ENCODE results near the gene SLC9A4.
"Not testable (repeated sequence)": the region's sequence is repeated elsewhere in the genome, so short reads cannot be mapped to it uniquely, and the experiment has no call there.

SLC9A4 gene

DNA sequence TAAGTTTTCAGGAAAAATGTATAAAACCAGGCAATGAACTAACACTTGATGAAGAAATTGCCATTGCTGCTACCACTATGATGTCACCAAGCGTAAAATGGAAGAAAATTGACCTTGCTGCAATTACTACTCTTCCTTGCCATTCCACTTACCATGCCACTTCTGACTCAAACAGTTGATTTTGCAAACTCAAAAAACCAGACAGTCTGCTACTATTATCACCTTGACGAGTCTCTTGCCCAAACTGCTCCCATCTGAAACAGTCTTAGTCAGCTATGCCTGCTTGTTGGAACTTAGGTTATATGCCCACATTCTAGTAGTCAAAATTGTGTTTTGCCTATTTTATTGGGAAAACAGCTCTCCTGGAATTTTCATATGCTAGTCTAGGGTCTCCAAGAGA, 74.4 kb downstream of the SLC9A4 start:
- no peak for DNase-seq (ENCODE audit: low read depth in 2 of 2)

DNA sequence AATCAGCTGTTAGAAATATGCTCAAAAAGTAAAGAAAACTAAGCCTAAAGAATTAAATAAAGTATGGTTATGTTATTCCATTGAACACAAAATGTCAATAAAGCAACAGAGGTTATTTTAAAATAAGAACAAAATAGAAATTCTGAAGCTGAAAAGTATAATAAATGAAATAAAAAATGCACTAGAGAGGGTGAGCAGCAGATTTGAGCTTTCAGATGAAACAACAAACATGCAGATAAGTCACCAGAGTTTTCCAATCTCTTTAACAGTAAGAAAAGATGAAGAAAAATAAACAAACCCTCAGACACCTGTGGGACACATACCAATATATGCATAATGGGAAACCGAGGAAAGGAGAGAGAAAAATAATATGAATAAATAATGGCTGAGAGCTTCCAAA, 76.0 kb downstream of the SLC9A4 start:
- DNase-seq (ENCODE audit: low read depth in 2 of 2): no peak

DNA sequence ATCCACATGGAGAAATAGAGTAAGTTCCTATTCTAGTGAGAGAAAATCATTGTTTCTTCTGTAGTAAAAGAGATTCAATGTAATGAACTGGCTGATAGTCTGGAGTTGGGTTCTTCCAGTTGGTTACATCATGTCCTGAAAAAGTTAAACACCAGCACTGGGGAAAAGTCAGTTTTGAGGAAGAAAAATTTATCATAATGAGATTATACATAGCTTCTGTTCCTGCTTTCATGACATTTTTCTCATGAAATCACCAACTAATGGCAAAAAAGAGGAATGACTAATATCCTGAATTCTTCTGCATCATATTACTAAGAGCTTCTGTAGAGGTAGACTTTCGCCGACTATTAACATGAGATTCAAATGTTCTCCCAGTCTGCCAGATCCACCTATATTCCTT, 77.1 kb downstream of the SLC9A4 start:
- no peak for DNase-seq (ENCODE audit: low read depth in 2 of 2)

DNA sequence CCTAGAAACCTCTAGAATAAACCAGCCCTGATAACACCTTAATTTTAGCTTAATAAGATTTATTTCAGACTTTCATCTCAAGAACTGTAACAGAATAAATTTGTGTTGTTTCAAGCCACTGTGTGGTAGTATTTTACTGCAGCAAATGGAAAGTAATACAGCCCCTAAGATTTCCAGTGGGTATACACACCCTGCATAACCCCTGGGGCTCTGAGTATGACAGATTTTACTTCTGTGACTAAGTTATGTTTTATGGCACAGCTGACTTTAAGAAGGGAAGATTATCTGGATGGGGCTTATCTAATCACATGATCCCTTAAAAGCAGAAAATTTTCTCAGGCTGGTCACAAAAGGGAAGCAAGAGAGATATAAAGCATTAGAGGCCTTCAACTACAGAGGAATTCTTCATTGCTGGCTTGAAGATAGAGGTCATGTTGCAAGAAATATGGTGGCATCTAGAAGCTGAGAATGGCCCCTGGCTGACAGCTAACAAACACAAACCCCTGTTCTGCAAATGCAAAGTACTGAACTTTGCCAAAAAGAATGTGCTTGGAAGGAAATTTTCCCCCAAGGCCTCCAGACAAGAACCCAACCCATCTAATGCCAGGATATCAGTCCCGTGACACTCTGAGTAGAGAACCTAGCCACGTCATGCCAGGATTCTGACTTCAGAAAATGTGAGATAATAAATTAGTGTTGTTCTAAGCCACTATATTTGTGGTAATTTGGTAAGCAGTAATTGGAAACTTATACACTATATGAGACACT, 78.5 kb downstream of the SLC9A4 start:
- no peak for DNase-seq (ENCODE audit: low read depth in 2 of 2)

DNA sequence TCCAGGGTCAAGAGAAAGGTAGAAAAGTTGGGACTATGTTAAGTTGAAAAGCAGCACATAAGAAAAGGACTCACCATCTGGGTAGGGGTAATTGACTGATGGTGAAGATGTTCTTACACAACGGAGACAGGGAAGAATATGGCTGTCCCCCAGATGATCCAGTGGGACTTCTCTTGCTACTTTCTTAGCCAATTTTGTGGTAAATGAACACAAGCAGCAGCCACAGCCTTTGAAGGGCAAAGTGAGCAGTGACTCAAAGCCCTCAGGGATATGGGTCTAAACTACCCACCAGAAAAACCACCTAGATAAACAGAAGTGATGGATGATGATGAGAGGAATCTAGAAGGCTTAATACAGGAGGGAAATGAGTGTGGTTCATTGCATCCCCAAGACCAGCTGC, 80.6 kb downstream of the SLC9A4 start:
- no peak for DNase-seq (ENCODE audit: low read depth in 2 of 2)

DNA sequence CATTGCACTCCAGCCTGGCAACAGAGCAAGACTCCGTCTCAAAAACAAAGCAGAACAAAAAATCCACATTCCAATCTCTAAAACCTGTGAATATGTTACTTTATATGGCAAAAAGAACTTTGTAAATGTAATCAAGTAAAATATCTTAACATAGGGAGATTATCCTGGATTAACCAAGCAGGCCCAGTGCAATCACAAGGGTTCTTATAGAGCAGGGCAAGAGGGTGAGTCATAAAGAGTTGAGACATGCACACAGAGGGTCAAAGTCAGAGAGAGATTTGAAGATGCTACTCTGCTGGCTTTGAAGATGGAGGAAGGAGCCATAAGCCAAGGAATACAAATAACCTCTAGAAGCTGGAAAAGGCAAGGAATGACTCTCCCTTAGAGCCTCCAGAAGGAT, 85.4 kb downstream of the SLC9A4 start:
- no peak for DNase-seq (ENCODE audit: low read depth in 2 of 2)

DNA sequence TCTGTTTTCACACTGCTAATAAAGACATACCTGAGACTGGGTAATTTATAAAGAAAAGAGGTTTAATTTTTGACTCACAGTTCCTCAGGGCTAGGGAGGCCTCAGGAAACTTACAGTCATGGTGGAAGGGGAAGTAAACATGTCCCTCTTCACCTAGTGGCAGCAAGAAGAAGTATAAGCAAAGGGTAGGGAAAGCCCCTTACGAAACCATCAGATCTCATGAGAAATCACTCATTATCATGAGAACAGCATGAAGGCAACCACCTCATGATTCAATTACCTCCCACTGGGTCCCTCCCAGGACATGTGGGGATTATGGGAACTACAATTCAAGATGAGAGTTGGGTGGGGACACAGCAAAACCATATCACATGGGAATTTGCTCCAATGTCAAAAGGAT, 89.5 kb downstream of the SLC9A4 start:
- not testable (repeated sequence) for DNase-seq (ENCODE audit: low read depth in 2 of 2)

DNA sequence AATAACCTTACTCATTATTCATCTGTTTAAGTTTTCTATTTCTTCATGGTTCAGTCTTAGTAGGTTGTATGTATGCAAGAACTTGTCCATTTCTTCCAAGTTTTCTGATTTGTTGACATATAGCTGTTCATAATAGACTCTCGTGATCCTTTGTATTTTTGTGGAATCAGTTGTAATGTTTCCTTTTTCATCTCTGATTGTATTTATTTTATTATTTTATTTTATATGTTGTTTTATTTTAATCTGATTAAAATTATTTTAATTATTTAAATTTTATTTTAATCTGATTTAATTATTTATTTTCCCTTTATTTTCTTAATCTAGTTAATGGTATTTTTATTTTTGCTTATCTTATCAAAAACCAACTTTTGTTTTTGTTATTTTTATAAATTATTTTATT, 102.9 kb downstream of the SLC9A4 start:
- DNase-seq (ENCODE audit: low read depth in 2 of 2): no peak

DNA sequence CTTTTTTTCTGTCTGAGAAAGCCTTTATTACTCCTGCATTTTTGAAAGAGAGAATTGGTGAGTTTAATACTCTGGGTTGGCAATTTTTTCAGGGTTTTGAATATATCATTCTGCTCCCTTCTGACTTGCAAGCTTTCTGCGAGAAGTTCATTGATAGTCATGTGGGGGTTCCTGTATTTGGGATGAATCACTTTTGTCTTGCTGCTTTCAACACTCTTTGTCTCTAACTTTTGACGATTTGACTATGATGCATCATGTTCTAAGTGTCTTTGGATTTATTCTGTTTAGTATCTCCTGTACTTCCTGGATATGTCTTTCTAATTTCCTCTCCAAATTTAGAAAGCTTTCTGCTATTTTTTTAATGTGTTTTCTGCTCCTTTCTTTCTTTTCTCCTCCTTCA, 105.3 kb downstream of the SLC9A4 start:
- DNase-seq (ENCODE audit: low read depth in 2 of 2): no peak

DNA sequence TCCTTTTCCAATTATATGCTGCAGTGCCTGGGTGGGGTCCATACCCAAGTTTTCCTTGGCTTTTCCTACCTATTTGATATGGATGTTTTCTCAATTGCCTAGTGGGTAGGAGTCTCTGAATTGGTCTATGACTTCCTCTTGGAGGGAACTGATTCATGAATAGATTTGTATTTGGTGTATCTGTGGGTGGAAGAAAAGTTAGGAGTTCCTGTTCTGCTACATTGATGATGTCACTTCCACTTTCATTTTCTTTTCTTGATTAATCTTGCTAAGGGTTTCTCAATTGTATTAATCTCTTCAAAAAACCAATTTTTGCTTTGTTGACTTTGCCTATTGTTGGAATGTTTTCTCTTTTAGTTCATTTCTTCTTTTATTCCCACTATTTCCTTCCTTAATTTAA, 108.9 kb downstream of the SLC9A4 start:
- no peak for DNase-seq (ENCODE audit: low read depth in 2 of 2)

DNA sequence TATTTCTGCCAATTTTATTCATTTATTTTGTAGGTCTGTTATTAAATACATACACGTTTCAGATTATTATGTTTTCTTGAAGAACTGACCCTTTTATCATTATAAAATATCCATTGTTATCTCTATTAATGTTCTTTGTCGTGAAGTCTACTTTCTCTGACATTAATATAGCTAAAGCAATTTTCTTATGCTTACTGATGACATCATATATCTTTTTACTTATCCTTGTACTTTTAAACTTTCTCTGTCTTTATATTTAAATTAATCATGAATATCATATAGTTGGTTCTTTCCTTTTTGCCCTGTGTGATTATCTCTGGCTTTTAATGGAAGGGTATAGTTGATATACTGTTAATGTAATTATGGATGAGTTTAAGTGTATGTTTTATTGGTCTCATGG, 109.8 kb downstream of the SLC9A4 start:
- DNase-seq (ENCODE audit: low read depth in 2 of 2): no peak
